H1 (cell line): ENCODE results near the gene NT5C1A. TPM values are rescaled to one million over a fixed set of nuclear protein-coding genes. Genes with fewer than 3 reads are reported as not detected.

Source experiments
- CTCF ChIA-PET: fragments of 300-600 bp; sonication (Branson Sonifier 250); formaldehyde crosslinking; loops from one replicate; lab custom pipeline; 2021; ENCODE audit not compliant: partially characterized antibody; lab: Charles Lee
- POLR2A ChIA-PET: fragments of 300-600 bp; sonication (Branson Sonifier 250); formaldehyde crosslinking; loops from one replicate; lab custom pipeline; 2021; ENCODE audit warnings: inconsistent platforms; ENCODE audit not compliant: partially characterized antibody; lab: Charles Lee
- DNase-seq, 2 experiments: peaks; one replicate each; pipeline versions ENCODE4 v3.0.0 to v3.0.0-alpha.2; 2010 to 2022; ENCODE audit warnings: low spot score in 2 of 2, low read depth in 1 of 2, mixed read lengths in 1 of 2
- FAIRE-seq: peaks from 2 replicates; lab custom pipeline; 2011; peaks lifted over from hg19 to GRCh38; lab: Jason Lieb, UNC
- H2AFZ ChIP-seq: 2 replicates; pipeline ENCODE4 v1.8.1; 2012; ENCODE audit warnings: low read length, inconsistent platforms
- H2AK5ac ChIP-seq: 2 replicates; pipeline ENCODE4 v1.6.1; 2013; ENCODE audit warnings: low read depth, low read length
- H2BK120ac ChIP-seq: replicated peaks from 2 replicates; pipeline ENCODE3; 2013; ENCODE audit warnings: low read depth, low read length, inconsistent platforms
- H2BK12ac ChIP-seq: 2 replicates; pipeline ENCODE4 v1.6.1; 2013; ENCODE audit warnings: low read depth, low read length
- H2BK15ac ChIP-seq: 2 replicates; pipeline ENCODE4 v1.6.1; 2013; ENCODE audit warnings: low read length
- H2BK20ac ChIP-seq: 2 replicates; pipeline ENCODE4 v1.6.1; 2013; ENCODE audit warnings: low read length
- H2BK5ac ChIP-seq: 2 replicates; pipeline ENCODE4 v1.6.1; 2013; ENCODE audit warnings: low read depth, low read length
- H3K14ac ChIP-seq: 2 replicates; pipeline ENCODE4 v1.6.1; 2013; ENCODE audit warnings: inconsistent platforms; ENCODE audit not compliant: insufficient read length
- H3K18ac ChIP-seq: 2 replicates; pipeline ENCODE4 v1.6.1; 2013; ENCODE audit warnings: low read length; ENCODE audit errors: extremely low read depth
- H3K23ac ChIP-seq: 2 replicates; pipeline ENCODE4 v1.6.1; 2013; ENCODE audit warnings: inconsistent platforms; ENCODE audit not compliant: insufficient read length
- H3K23me2 ChIP-seq: 2 replicates; pipeline ENCODE4 v1.6.1; 2013; ENCODE audit warnings: low read depth, low read length
- H3K27ac ChIP-seq: 2 replicates; pipeline ENCODE4 v1.6.1; 2011; ENCODE audit warnings: low read depth, low read length, inconsistent platforms
- H3K27me3 ChIP-seq, 4 experiments: replicated peaks in 1 of 4; 1 replicate in 1 of 4; 2 replicates in 3 of 4; pipeline versions ENCODE4 v1.6.1 to v1.8.1; 2011 to 2013; ENCODE audit warnings: low read length in 3 of 4, mild to moderate bottlenecking in 3 of 4, inconsistent platforms in 2 of 4, mixed read lengths in 2 of 4, moderate library complexity in 1 of 4; ENCODE audit not compliant: control insufficient read depth in 3 of 4, insufficient read depth in 3 of 4; ENCODE audit errors: extremely low read depth in 1 of 4
- H3K36me3 ChIP-seq, 4 experiments: 2 replicates each; pipeline versions ENCODE4 v1.6.1 to v1.8.1; 2011 to 2013; ENCODE audit warnings: mild to moderate bottlenecking in 4 of 4, low read length in 3 of 4, moderate library complexity in 2 of 4, control low read depth in 1 of 4, inconsistent platforms in 1 of 4; ENCODE audit not compliant: insufficient read depth in 4 of 4, control insufficient read depth in 2 of 4
- H3K4ac ChIP-seq: replicated peaks from 2 replicates; pipeline ENCODE3; 2013; ENCODE audit warnings: low read length, low read depth, mixed read lengths, inconsistent platforms; ENCODE audit not compliant: insufficient read length
- H3K4me1 ChIP-seq, 4 experiments: replicated peaks in 1 of 4; 1 replicate in 1 of 4; 2 replicates in 3 of 4; pipeline versions ENCODE4 v1.6.1 to v1.8.1; 2011 to 2013; ENCODE audit warnings: low read length in 3 of 4, inconsistent platforms in 2 of 4, mixed read lengths in 1 of 4; ENCODE audit not compliant: insufficient read depth in 4 of 4, control insufficient read depth in 3 of 4
- H3K4me2 ChIP-seq, 2 experiments: 2 replicates each; pipeline versions ENCODE4 v1.6.1 to v1.8.1; 2011 to 2013; ENCODE audit warnings: low read depth in 2 of 2, low read length in 2 of 2, control low read depth in 1 of 2, inconsistent platforms in 1 of 2, mild to moderate bottlenecking in 1 of 2; ENCODE audit not compliant: insufficient read depth in 1 of 2
- H3K4me3 ChIP-seq, 4 experiments: fragments of 200-600, 300-600 bp in 1 of 4; sonication (generic), shearing (Covaris generic), sonication (Bioruptor Twin) in 1 of 4; 2 replicates each; pipeline versions ENCODE4 v1.5.1 to v1.8.1; 2011 to 2016; ENCODE audit warnings: low read length in 4 of 4, low read depth in 3 of 4, control low read depth in 2 of 4, inconsistent platforms in 2 of 4, mild to moderate bottlenecking in 2 of 4, mixed read lengths in 1 of 4, moderate library complexity in 1 of 4; ENCODE audit not compliant: insufficient read depth in 2 of 4; ENCODE audit errors: extremely low read depth in 1 of 4
- H3K56ac ChIP-seq: replicated peaks from 2 replicates; pipeline ENCODE3; 2013; ENCODE audit warnings: low read depth, mild to moderate bottlenecking, mixed read lengths, low read length, inconsistent platforms; ENCODE audit not compliant: insufficient read length
- H3K79me1 ChIP-seq: 2 replicates; pipeline ENCODE4 v1.6.1; 2013; ENCODE audit warnings: low read depth, low read length, control low read depth
- H3K79me2 ChIP-seq, 2 experiments: 2 replicates each; pipeline versions ENCODE4 v1.6.1 to v1.8.1; 2012 to 2013; ENCODE audit warnings: low read length in 2 of 2, mild to moderate bottlenecking in 2 of 2, inconsistent platforms in 1 of 2; ENCODE audit not compliant: insufficient read depth in 2 of 2, control insufficient read depth in 1 of 2
- H3K9ac ChIP-seq, 4 experiments: replicated peaks in 1 of 4; 1 replicate in 1 of 4; 2 replicates in 3 of 4; pipeline versions ENCODE4 v1.6.1 to v1.8.1; 2011 to 2013; ENCODE audit warnings: low read depth in 3 of 4, low read length in 3 of 4, control low read depth in 2 of 4, mild to moderate bottlenecking in 2 of 4, moderate library complexity in 2 of 4, inconsistent platforms in 1 of 4; ENCODE audit errors: extremely low read depth in 1 of 4
- H3K9me3 ChIP-seq, 2 experiments: 2 replicates each; pipeline versions ENCODE4 v1.6.1 to v1.8.1; 2012 to 2013; ENCODE audit warnings: mild to moderate bottlenecking in 2 of 2, moderate library complexity in 2 of 2, control low read depth in 1 of 2, inconsistent platforms in 1 of 2, low read depth in 1 of 2, low read length in 1 of 2, mixed read lengths in 1 of 2; ENCODE audit not compliant: insufficient read depth in 2 of 2
- H4K20me1 ChIP-seq, 2 experiments: replicated peaks in 1 of 2; 2 replicates each; pipeline versions ENCODE3 to v1.8.1; 2011 to 2013; ENCODE audit warnings: inconsistent platforms in 2 of 2, low read length in 2 of 2, mild to moderate bottlenecking in 1 of 2; ENCODE audit not compliant: insufficient read depth in 2 of 2, control insufficient read depth in 1 of 2
- H4K5ac ChIP-seq: 2 replicates; pipeline ENCODE4 v1.6.1; 2013; ENCODE audit warnings: low read length, low read depth, mixed read lengths, inconsistent platforms; ENCODE audit not compliant: insufficient read length
- H4K8ac ChIP-seq: 2 replicates; pipeline ENCODE4 v1.8.0; 2013; ENCODE audit warnings: mild to moderate bottlenecking, moderate library complexity, low read length, inconsistent platforms; ENCODE audit not compliant: insufficient read depth; ENCODE audit errors: extremely low read depth
- H4K91ac ChIP-seq: replicated peaks from 2 replicates; pipeline ENCODE3; 2013; ENCODE audit warnings: low read length, mixed read lengths, inconsistent platforms; ENCODE audit not compliant: insufficient read length
- CTCF ChIP-seq, 3 experiments: IDR thresholded peaks; 1 replicate in 2 of 3; 2 replicates in 1 of 3; pipeline versions ENCODE4 v1.5.1 to v1.6.1; 2011; ENCODE audit warnings: low read length in 3 of 3, mild to moderate bottlenecking in 3 of 3, inconsistent platforms in 2 of 3, low read depth in 1 of 3, moderate library complexity in 1 of 3; ENCODE audit not compliant: insufficient read depth in 1 of 3; ENCODE audit errors: control extremely low read depth in 1 of 3
- HDAC2 ChIP-seq, 2 experiments: fragments of 300-600 bp in 1 of 2; sonication (generic) in 1 of 2; IDR thresholded peaks; 2 replicates each; pipeline ENCODE4 v1.6.1; 2011 to 2012; ENCODE audit warnings: low read depth in 2 of 2, low read length in 2 of 2, mild to moderate bottlenecking in 2 of 2, moderate library complexity in 2 of 2, borderline replicate concordance in 1 of 2, inconsistent platforms in 1 of 2
- RBBP5 ChIP-seq: IDR thresholded peaks from 2 replicates; pipeline ENCODE4 v1.7.1; 2012; ENCODE audit warnings: low read depth, mild to moderate bottlenecking, inconsistent platforms, low read length, moderate library complexity, borderline replicate concordance
- SAP30 ChIP-seq: fragments of 300-600 bp; sonication (generic); IDR thresholded peaks from 2 replicates; pipeline ENCODE4 v1.7.1; 2012; ENCODE audit warnings: low read length, moderate library complexity, mild to moderate bottlenecking, inconsistent platforms; ENCODE audit not compliant: insufficient read depth, insufficient replicate concordance
- SRF ChIP-seq: IDR thresholded peaks from 2 replicates; pipeline ENCODE4 v1.6.1; 2011; ENCODE audit warnings: mild to moderate bottlenecking, low read depth, low read length, moderate library complexity
- WGBS, 2 experiments: shearing (Covaris generic) in 1 of 2; methylation state at CpG; one replicate each; pipeline versions ENCODE4 v1.1.6 to v1.1.7; 2013 to 2015; ENCODE audit warnings: low lambda C conversion rate in 2 of 2, mixed read lengths in 2 of 2, inconsistent platforms in 1 of 2, low coverage in 1 of 2, missing lambda C conversion rate in 1 of 2; ENCODE audit not compliant: insufficient replicate concordance in 2 of 2, insufficient coverage in 1 of 2, insufficient read length in 1 of 2; ENCODE audit errors: extremely low coverage in 1 of 2, missing lambda C conversion rate in 1 of 2; 5-methylcytosine and 5-hydroxymethylcytosine counted together
- polyA plus RNA-seq, 7 experiments: library from polyadenylated mRNA; depleted of rRNA in 3 of 7; stranded (reverse) in 5 of 7; unstranded in 2 of 7; fragments of >200 nt in 5 of 7; fragments of 200-250 nt in 2 of 7; gene quantifications; 1 replicate in 5 of 7; 2 replicates in 1 of 7; 4 replicates in 1 of 7; pipeline versions ENCODE4 v1.2.1 to v1.2.3, GENCODE V29; 2011 to 2013; ENCODE audit warnings: missing spikeins in 2 of 7, mixed read lengths in 2 of 7
- total RNA-seq: library from RNA; stranded (reverse); fragmentation: NEBNext Ultra II Directional; extraction: Animal tissue kit (Norgen Biotek cat#: 25700); gene quantifications from 2 replicates; pipeline ENCODE4 v1.2.1, GENCODE V29; 2021
- TF ChIP-seq, protein P1 (sequence below): IDR thresholded peaks from 2 replicates; pipeline ENCODE4 v1.6.1; 2012; ENCODE audit warnings: low read length, inconsistent platforms

NT5C1A gene
- total and polyA plus RNA-seq, 2 of the 8 experiments (the other 6 are each of a cell fraction or from before 2014, with no cell fraction given): not detected

- Histone ChIP-seq H3K79me1 (no peaks in the 10 kb centered on the region), H3K79me2 (no peaks in the 10 kb centered on the region), H3K14ac (no peak overlapping the region), H2BK20ac (no peak overlapping the region), H3K36me3 (no peaks in the 10 kb centered on the region), H2AK5ac (no peak overlapping the region), H2BK120ac (no peak overlapping the region), H2AFZ (no peak overlapping the region), H3K18ac (no peak overlapping the region), H4K8ac (no peak overlapping the region), H3K4ac (no peak overlapping the region), H2BK5ac (no peak overlapping the region), H2BK15ac (no peak overlapping the region), H4K91ac (no peak overlapping the region), H3K56ac (no peak overlapping the region), H3K23me2 (no peaks in the 10 kb centered on the region; the same call in 1 of the 2 replicates), H3K23ac (no peak overlapping the region), H4K5ac (no peak overlapping the region), H3K4me2 (no peak overlapping the region), H3K4me3 (no peak overlapping the region), H3K27me3 (peaks cover 38 to 94% (median 65%) of the 10 kb centered on the region in 4 experiments), H2BK12ac (no peak overlapping the region), H3K27ac (no peak overlapping the region), H3K9ac (no peak overlapping the region), H3K4me1 (peaks cover 0 to 22% (median 9%) of the 10 kb centered on the region in 4 experiments; a peak in 5 of 7 replicates), H4K20me1 (peaks cover 0 to 2% of the 10 kb centered on the region in 2 experiments), H3K9me3 (no peaks in the 10 kb centered on the region)
- WGBS, 2 experiments: 90% methylated on average over 3 of the region's 3 CpGs; no CpG with 5 or more reads in 1 of the 2 experiments
- no peak for FAIRE-seq
- DNase-seq: no peak
- TF ChIP-seq SRF (no peak), CTCF (IDR thresholded peaks at IDR 0.05; ENCODE audit: control extremely low read depth in 1 of 3, insufficient read depth in 1 of 3, low read depth in 1 of 3, low read length in 3 of 3) (peak in 1 of 3 experiments; percentile 12; a peak in 1 of 4 replicates), SAP30 (no peak), HDAC2 (IDR thresholded peaks at IDR 0.05; ENCODE audit: borderline replicate concordance in 1 of 2, low read depth in 2 of 2, low read length in 2 of 2) (no peak), RBBP5 (no peak)
- TF ChIP-seq, protein P1, sequence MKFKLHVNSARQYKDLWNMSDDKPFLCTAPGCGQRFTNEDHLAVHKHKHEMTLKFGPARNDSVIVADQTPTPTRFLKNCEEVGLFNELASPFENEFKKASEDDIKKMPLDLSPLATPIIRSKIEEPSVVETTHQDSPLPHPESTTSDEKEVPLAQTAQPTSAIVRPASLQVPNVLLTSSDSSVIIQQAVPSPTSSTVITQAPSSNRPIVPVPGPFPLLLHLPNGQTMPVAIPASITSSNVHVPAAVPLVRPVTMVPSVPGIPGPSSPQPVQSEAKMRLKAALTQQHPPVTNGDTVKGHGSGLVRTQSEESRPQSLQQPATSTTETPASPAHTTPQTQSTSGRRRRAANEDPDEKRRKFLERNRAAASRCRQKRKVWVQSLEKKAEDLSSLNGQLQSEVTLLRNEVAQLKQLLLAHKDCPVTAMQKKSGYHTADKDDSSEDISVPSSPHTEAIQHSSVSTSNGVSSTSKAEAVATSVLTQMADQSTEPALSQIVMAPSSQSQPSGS: no peak
- POLR2A ChIA-PET: interaction anchor here (0.7 to 4.0 kb wide), 3 partner anchors 9 to 90 kb away, joined by 3 to 32 read pairs (median 16); partner anchors contain the start of gene HPCAL4
- CTCF ChIA-PET: interaction anchor here (0.7 to 4.9 kb wide), 7 partner anchors 13 to 525 kb away, joined by 3 to 57 read pairs (median 4); partner anchors contain the start of gene NT5C1A
Measured at GRCh38 chr1:39699419-39699818, 27.5 kb upstream of the NT5C1A start.
